OCI-LY3 (cell line): ENCODE measurements around the gene IL1RAPL1.

Experiments used
- H2AFZ ChIP-seq: fragments of 200-600, 300-600 bp; shearing (Covaris generic); 2 replicates; pipeline ENCODE4 v1.6.0; 2014; ENCODE audit warnings: antibody characterized with exemption, low read depth, low read length
- H3K27ac ChIP-seq: fragments of 200-600, 300-600 bp; sonication (generic); 2 replicates; pipeline ENCODE4 v1.5.1; 2014; ENCODE audit warnings: mild to moderate bottlenecking, low read length, moderate library complexity, mixed read lengths
- H3K27me3 ChIP-seq: fragments of 200-600, 300-600 bp; sonication (generic); 2 replicates; pipeline ENCODE4 v1.6.1; 2014; ENCODE audit warnings: low read depth, low read length, mixed read lengths
- H3K36me3 ChIP-seq: fragments of 200-600, 300-600 bp; sonication (generic); replicated peaks from 2 replicates; pipeline ENCODE3; 2014; ENCODE audit warnings: low read depth, low read length, mixed read lengths
- H3K4me1 ChIP-seq: fragments of 300-600, 200-600 bp; sonication (generic); 2 replicates; pipeline ENCODE4 v1.6.1; 2014; ENCODE audit warnings: low read length, mixed read lengths
- H3K4me2 ChIP-seq: fragments of 200-600, 300-600 bp; sonication (generic); 2 replicates; pipeline ENCODE4 v1.6.1; 2014; ENCODE audit warnings: low read length, mixed read lengths
- H3K4me3 ChIP-seq: fragments of 300-600, 200-600 bp; sonication (generic); 2 replicates; pipeline ENCODE4 v1.5.1; 2014; ENCODE audit warnings: antibody characterized with exemption, mild to moderate bottlenecking, low read length, moderate library complexity
- H3K79me2 ChIP-seq: fragments of 300-600, 200-600 bp; shearing (Covaris generic); 2 replicates; pipeline ENCODE4 v1.6.1; 2014; ENCODE audit warnings: mild to moderate bottlenecking, low read length, mixed read lengths
- H3K9ac ChIP-seq: fragments of 300-600, 200-600 bp; shearing (Covaris generic); 2 replicates; pipeline ENCODE4 v1.6.0; 2014; ENCODE audit warnings: mild to moderate bottlenecking, low read length, moderate library complexity
- H3K9me3 ChIP-seq: fragments of 200-600, 300-600 bp; shearing (Covaris generic); 2 replicates; pipeline ENCODE4 v1.6.1; 2014; ENCODE audit warnings: low read length, mixed read lengths; ENCODE audit not compliant: insufficient read depth
- H4K20me1 ChIP-seq: fragments of 200-600, 300-600 bp; sonication (generic); 2 replicates; pipeline ENCODE4 v1.6.1; 2016; ENCODE audit warnings: low read length, mixed read lengths; ENCODE audit not compliant: insufficient read depth
- EZH2phosphoT487 ChIP-seq: fragments of 200-600 bp; shearing (Covaris generic); IDR thresholded peaks from 2 replicates; pipeline ENCODE4 v1.6.1; 2018; ENCODE audit warnings: antibody characterized with exemption, mixed run types, low read depth
- TF ChIP-seq, protein P1 (sequence below): fragments of 200-600, 300-600 bp; sonication (generic); IDR thresholded peaks from 2 replicates; pipeline ENCODE4 v1.5.1; 2014; ENCODE audit warnings: antibody characterized with exemption, low read length, low read depth

The IL1RAPL1 gene

DNA sequence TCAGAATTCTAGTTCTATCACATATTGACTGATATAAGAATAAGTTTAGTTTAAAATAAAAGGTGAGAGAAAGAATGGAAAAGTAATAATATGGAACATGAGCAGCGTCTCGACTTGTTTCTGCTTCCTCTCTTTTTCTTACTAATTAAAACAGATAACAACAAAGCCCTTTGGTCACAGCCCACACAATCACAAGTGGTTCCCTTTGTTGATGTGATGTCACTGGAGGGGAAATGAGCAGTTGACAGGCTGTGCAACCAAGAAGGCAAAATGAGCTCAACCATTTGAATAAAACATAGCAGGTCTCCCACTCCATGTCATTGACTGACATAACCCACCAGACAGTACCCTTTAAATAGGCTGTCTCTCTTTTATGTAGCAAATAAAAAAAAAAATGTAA, 1285.6 kb downstream of the IL1RAPL1 start:
- Histone ChIP-seq H3K36me3 (no peaks in the 10 kb centered on the region), H4K20me1 (no peaks in the 10 kb centered on the region), H2AFZ (no peak overlapping the region), H3K79me2 (no peaks in the 10 kb centered on the region), H3K4me1 (peaks cover 9% of the 10 kb centered on the region), H3K27ac (no peak overlapping the region), H3K9ac (no peak overlapping the region), H3K27me3 (no peaks in the 10 kb centered on the region), H3K4me3 (no peak overlapping the region), H3K4me2 (no peak overlapping the region), H3K9me3 (no peaks in the 10 kb centered on the region)
- TF ChIP-seq, protein P1, sequence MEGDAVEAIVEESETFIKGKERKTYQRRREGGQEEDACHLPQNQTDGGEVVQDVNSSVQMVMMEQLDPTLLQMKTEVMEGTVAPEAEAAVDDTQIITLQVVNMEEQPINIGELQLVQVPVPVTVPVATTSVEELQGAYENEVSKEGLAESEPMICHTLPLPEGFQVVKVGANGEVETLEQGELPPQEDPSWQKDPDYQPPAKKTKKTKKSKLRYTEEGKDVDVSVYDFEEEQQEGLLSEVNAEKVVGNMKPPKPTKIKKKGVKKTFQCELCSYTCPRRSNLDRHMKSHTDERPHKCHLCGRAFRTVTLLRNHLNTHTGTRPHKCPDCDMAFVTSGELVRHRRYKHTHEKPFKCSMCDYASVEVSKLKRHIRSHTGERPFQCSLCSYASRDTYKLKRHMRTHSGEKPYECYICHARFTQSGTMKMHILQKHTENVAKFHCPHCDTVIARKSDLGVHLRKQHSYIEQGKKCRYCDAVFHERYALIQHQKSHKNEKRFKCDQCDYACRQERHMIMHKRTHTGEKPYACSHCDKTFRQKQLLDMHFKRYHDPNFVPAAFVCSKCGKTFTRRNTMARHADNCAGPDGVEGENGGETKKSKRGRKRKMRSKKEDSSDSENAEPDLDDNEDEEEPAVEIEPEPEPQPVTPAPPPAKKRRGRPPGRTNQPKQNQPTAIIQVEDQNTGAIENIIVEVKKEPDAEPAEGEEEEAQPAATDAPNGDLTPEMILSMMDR: no peak
- no peak for TF ChIP-seq EZH2phosphoT487

DNA sequence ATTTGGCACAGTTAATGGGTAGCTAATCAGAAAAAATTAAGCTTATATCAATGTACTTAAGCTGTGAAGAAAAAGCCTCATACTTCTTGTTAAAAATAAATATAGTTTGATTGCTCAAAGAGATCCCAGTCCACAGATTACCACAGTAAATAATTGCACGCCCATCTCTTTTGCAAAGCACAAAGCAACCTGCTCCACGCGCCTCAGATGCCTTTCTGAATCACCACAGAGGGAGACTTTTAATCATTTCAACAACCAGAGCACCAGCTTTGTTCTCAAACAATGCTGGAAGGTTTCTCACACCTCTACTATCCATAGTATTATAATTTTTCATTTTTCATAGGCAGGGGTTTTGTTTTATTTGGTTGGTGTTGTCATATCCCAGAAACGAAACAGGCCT, 1289.5 kb downstream of the IL1RAPL1 start:
- Histone ChIP-seq H3K4me3 (no peak overlapping the region), H4K20me1 (no peaks in the 10 kb centered on the region), H3K27me3 (no peaks in the 10 kb centered on the region), H3K4me1 (peaks cover 9% of the 10 kb centered on the region), H3K9ac (no peak overlapping the region), H3K79me2 (no peaks in the 10 kb centered on the region), H3K4me2 (no peak overlapping the region), H2AFZ (no peak overlapping the region), H3K9me3 (no peaks in the 10 kb centered on the region), H3K36me3 (no peaks in the 10 kb centered on the region), H3K27ac (no peak overlapping the region)
- TF ChIP-seq EZH2phosphoT487: no peak
- TF ChIP-seq, protein P1: no peak

DNA sequence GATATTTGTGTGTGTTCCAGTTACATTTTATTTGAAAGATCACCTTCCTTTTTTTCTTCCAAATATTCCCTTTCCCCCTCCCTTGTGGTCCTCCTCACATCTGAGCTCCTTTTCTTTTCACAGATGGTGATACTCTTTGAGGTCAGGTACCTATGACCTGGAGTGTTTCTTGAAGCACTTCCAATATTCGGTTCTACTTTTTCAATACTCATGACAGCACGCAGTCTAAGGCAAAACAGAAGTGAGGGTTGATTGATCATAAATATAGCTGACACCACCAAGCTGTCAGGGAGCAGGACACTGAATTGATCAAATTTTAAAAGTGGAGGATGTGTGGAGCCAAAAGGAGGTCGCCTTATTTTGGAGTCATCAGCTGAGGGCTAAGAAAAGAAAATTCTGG, 1293.7 kb downstream of the IL1RAPL1 start:
- Histone ChIP-seq H3K4me1 (peaks cover 9% of the 10 kb centered on the region), H3K9me3 (no peaks in the 10 kb centered on the region), H3K9ac (no peak overlapping the region), H4K20me1 (no peaks in the 10 kb centered on the region), H3K79me2 (no peaks in the 10 kb centered on the region), H3K4me2 (peak overlapping the region; percentile 20), H3K36me3 (no peaks in the 10 kb centered on the region), H3K27ac (no peak overlapping the region), H3K4me3 (no peak overlapping the region), H3K27me3 (no peaks in the 10 kb centered on the region), H2AFZ (no peak overlapping the region)
- TF ChIP-seq, protein P1: no peak
- TF ChIP-seq EZH2phosphoT487: no peak

DNA sequence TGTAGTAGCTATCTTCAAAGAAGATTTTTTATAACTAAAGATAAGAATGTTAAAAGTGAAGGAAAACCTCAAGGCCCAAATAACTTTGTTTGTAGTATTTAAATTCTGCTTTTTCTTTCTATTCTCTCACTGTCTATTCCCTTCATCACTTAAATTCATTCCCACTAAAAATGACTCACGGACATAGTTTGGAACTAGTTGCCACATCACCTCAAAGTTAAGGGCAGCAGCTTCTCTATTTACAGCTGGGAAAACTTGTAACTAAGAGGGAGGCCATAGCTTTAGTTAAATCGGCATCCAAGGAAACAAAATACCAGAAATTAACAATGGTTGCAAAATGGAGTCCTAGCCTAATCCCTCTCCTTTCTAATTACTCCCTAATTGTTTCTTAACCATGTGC, 1302.8 kb downstream of the IL1RAPL1 start:
- Histone ChIP-seq H2AFZ (no peak overlapping the region), H3K4me3 (no peak overlapping the region), H3K36me3 (no peaks in the 10 kb centered on the region), H3K9ac (no peak overlapping the region), H3K4me2 (no peak overlapping the region), H3K27me3 (no peaks in the 10 kb centered on the region), H4K20me1 (no peaks in the 10 kb centered on the region), H3K27ac (no peak overlapping the region), H3K79me2 (no peaks in the 10 kb centered on the region), H3K9me3 (no peaks in the 10 kb centered on the region), H3K4me1 (peaks cover 3% of the 10 kb centered on the region; the same call in 1 of the 2 replicates)
- TF ChIP-seq, protein P1: no peak
- no peak for TF ChIP-seq EZH2phosphoT487
